Measurements from ENCODE around the gene MARS1.

The MARS1 gene

DNA sequence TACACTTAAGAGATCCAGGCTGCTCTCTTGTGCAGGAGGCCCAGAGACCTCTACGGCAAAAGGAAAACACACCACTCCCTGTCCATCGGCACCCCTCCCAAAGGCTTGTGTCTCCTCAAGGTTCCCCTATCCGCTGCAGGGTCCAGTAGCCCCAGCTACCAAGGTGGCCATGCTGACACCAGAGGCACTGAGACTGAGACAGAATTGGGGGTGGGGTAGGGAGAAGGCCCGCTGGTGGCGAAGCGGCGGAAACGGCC, 31.9 kb downstream of the MARS1 start:
- peak; percentile 57 for DNase-seq (ENCODE audit: low spot score)
- in situ Hi-C loops (cut with MboI; ENCODE audit: low sequenced_read_pairs, unreplicated experiment), result no loop called here
- TF ChIP-seq, protein P1, sequence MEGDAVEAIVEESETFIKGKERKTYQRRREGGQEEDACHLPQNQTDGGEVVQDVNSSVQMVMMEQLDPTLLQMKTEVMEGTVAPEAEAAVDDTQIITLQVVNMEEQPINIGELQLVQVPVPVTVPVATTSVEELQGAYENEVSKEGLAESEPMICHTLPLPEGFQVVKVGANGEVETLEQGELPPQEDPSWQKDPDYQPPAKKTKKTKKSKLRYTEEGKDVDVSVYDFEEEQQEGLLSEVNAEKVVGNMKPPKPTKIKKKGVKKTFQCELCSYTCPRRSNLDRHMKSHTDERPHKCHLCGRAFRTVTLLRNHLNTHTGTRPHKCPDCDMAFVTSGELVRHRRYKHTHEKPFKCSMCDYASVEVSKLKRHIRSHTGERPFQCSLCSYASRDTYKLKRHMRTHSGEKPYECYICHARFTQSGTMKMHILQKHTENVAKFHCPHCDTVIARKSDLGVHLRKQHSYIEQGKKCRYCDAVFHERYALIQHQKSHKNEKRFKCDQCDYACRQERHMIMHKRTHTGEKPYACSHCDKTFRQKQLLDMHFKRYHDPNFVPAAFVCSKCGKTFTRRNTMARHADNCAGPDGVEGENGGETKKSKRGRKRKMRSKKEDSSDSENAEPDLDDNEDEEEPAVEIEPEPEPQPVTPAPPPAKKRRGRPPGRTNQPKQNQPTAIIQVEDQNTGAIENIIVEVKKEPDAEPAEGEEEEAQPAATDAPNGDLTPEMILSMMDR (IDR thresholded peaks at IDR 0.05; ENCODE audit: borderline replicate concordance, control extremely low read depth, extremely low read depth, insufficient read depth, missing control alignments), result no peak

DNA sequence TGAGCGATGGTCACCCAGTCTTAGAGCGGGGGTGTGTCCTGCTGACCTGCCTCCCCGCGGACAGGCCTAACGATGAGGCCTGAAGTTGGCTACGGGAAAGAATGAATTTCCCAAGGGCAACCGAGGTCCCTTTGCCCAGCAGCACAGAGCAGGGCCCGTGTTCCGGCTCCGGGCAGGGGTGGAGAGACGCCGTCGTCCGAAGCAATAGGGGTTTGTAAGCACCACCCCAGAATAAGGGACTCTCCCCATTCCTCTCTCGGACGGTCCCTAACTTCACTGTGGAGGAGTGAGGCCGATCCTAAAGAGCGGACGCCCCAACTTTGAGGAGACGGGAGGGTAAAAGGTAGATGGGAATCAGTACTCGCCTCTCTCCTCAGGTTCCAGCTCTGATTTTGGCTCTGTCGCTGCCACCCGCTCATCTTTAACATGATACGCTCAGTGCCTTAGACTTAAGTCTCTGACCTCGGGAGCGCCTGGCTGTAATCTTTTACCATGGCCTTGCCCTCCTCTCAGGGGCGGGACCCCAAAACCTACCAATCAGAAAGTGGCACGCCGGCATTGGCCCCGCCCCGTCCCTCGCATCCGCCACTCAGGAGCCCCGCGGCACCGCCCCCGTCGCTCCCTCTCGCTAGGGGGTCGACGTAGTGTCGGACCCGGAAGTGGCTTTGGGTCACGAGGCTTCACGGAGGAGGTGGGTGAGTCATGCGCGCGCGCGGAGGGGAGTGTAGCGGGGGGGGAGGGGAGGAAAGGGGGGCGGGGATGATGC, 32.4 kb downstream of the MARS1 start, which contains the start of gene DDIT3:
Gene DDIT3, minus strand, starts transcription at position 462 of the 766 bp plus-strand sequence. CDS start 3,108 bp downstream, outside the sequence.
- TF ChIP-seq, protein P1 (IDR thresholded peaks at IDR 0.05; ENCODE audit: borderline replicate concordance, control extremely low read depth, extremely low read depth, insufficient read depth, missing control alignments), result no peak
- DNase-seq (ENCODE audit: low spot score), result peak; percentile 98
- in situ Hi-C loops (cut with MboI; ENCODE audit: low sequenced_read_pairs, unreplicated experiment), result no loop called here

DNA sequence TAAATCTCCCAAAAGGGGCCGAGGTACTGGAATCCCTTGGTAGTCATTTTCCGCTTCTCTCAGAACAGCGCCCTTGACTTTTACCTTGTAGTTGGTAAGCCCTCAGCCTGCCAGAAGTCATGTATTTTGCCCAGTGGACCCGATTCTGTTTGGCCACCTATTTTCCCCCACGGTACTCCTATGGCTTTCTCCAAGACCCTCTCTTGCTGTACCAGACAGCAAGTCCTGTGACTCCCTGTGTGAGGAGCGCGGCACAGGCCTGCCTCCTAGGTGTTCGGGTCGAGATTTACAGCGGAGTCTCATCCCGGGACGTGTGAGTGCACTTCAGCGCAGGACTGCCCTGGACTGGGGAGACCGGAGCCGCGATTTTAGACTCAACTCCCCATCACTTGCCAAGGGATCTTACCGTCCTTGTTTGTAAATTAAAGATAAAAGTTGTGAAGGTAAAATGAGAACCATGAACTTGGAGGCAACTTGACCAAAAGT, 33.7 kb downstream of the MARS1 start:
- DNase-seq (ENCODE audit: low spot score), result no peak
- in situ Hi-C loops (cut with MboI; ENCODE audit: low sequenced_read_pairs, unreplicated experiment), result no loop called here
- TF ChIP-seq, protein P1 (IDR thresholded peaks at IDR 0.05; ENCODE audit: borderline replicate concordance, control extremely low read depth, extremely low read depth, insufficient read depth, missing control alignments), result no peak

DNA sequence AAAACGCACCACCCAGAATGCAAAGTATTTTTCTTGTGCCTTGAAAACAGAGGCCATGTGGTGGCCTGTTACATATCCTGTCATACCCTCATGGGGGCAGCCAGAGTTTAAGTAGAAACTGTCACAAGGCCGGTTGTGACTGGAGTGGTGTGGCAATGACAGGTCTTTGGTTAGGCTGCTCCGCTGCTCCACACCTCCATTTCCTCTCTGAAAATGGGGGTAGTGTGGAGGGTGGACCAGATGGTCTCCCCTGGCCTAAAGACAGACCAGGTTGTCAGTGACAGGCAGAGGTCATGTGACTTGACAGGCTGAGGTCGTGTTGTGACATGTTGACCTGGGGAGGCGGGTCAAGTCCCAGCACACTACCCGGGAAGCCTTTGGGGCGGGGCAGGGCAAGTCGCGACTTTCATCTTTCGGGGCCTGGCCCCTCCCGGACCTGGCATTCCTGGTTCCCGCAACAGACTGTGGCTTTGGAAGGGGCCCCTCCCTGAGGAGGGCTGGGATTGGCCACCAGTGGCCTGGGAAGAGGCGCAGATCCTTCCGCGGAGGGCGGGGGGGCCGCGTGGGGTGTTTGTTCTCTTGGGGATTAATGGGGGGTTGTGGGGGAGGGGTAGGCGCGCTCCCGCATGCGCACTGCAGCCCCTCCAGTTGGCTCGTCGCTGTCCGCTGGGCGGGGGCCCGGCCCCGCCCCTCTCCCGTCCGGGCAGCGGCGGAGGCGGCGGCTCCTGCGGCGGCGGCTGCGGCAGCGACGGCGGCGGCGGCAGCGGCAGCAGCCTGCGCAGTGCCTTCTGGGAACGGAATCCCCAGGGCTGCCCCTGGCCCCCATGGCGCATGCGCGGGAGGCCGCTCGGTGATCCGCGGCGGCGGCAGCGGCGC, 34.4 kb downstream of the MARS1 start, which contains the start of gene MBD6:
Gene MBD6, plus strand, starts transcription at position 814 of the 876 bp plus-strand sequence. CDS start 1,480 bp downstream, outside the sequence.
- in situ Hi-C loops (cut with MboI; ENCODE audit: low sequenced_read_pairs, unreplicated experiment), result no loop called here
- TF ChIP-seq, protein P1 (IDR thresholded peaks at IDR 0.05; ENCODE audit: borderline replicate concordance, control extremely low read depth, extremely low read depth, insufficient read depth, missing control alignments), result no peak
- DNase-seq (ENCODE audit: low spot score), result peak; percentile 98

DNA sequence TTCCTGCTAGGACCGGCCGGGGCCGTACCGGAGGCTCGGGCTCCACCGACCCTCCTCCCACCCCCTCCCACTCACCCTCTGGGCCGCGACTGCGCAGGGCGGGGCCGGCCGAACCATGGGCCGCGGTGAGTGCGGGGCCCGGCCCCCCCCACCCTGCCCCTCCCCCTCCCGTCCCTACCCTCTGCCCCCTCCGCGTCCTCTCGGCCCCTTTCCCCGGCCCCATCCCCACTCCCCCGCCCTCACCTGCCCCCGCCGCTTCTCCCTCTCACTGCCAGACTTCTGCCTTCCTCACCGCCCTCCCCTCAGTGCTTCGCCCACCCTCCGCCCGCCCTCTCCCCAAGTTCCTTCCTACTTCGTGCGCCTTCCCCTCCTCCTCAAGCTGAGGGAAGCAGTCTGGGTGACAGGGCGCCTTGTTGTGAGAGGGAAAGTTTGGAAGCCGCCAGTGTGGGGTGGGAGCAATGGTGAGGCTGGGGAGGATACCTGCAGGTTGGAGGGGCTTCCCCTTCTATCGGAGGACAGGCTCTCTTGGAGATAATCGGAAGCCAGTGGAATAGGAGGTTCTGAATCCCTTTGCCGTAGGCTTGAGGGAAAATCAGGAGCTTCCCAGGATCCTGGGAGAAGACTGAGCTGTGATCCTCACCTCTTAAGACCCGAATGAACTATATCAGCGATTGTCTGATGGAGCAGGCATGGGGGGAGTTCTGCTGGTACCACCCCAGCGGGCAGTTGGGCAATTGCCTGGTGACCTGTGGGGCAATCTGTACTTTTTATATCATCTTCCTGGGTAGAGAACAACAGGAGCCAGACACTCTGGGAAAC, 35.2 kb downstream of the MARS1 start:
- TF ChIP-seq, protein P1 (IDR thresholded peaks at IDR 0.05; ENCODE audit: borderline replicate concordance, control extremely low read depth, extremely low read depth, insufficient read depth, missing control alignments), result no peak
- in situ Hi-C loops (cut with MboI; ENCODE audit: low sequenced_read_pairs, unreplicated experiment), result no loop called here
- no peak for DNase-seq (ENCODE audit: low spot score)

Measured in GM13976 (cell line).